ENCODE results near the gene CSAG2.

Gene CSAG2

DNA sequence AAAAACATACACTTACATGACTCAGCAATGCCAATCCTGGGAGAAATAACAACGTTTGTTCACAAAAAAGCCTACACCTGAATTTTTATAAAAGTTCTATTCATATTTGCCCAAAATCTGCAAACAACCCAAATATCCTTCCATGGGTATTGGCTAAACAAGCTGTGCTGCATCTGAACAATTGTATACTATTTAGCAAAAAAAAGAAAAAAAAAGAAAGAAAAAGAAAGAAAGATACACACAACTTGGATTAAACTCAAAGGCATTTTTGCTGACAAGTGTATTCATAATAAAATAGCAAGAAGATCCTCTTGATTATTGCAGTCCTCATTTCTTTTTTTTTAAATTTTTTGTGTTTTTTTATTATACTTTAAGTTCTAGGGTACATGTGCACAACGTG is 34.9 kb downstream of the CSAG2 start:
- in situ Hi-C loops (cut with HindIII; ENCODE audit: low sequenced_read_pairs), result no loop called here
- no peak overlapping the region for H3K4me3 ChIP-seq (ENCODE audit: low read depth, low read length)
- TF ChIP-seq, protein P1, sequence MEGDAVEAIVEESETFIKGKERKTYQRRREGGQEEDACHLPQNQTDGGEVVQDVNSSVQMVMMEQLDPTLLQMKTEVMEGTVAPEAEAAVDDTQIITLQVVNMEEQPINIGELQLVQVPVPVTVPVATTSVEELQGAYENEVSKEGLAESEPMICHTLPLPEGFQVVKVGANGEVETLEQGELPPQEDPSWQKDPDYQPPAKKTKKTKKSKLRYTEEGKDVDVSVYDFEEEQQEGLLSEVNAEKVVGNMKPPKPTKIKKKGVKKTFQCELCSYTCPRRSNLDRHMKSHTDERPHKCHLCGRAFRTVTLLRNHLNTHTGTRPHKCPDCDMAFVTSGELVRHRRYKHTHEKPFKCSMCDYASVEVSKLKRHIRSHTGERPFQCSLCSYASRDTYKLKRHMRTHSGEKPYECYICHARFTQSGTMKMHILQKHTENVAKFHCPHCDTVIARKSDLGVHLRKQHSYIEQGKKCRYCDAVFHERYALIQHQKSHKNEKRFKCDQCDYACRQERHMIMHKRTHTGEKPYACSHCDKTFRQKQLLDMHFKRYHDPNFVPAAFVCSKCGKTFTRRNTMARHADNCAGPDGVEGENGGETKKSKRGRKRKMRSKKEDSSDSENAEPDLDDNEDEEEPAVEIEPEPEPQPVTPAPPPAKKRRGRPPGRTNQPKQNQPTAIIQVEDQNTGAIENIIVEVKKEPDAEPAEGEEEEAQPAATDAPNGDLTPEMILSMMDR (IDR thresholded peaks at IDR 0.05; ENCODE audit: low read depth, low read length, missing control alignments), result no peak
- DNase-seq (ENCODE audit: low read depth), result no peak

DNA sequence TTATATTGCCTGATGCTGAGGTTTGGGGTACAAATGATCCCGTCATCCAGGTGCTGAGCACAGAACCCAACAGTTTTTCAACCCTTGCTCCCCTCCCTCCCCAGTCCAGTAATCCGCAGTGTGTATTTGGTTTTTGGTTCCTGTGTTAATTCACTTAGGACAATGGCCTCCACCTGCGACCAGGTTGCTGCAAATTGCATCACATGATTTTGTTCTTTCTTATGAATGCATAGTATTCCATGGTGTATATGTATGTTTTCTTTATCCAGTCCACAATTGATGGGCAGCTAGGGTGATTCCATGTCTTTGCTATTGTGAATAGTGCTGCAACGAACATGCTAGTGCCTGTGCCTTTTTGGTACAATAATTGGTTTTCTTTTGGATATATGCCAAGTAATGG is 46.0 kb downstream of the CSAG2 start:
- no peak for DNase-seq (ENCODE audit: low read depth)
- TF ChIP-seq, protein P1 (IDR thresholded peaks at IDR 0.05; ENCODE audit: low read depth, low read length, missing control alignments), result no peak
- H3K4me3 ChIP-seq (ENCODE audit: low read depth, low read length), result no peak overlapping the region
- in situ Hi-C loops (cut with HindIII; ENCODE audit: low sequenced_read_pairs), result no loop called here

DNA sequence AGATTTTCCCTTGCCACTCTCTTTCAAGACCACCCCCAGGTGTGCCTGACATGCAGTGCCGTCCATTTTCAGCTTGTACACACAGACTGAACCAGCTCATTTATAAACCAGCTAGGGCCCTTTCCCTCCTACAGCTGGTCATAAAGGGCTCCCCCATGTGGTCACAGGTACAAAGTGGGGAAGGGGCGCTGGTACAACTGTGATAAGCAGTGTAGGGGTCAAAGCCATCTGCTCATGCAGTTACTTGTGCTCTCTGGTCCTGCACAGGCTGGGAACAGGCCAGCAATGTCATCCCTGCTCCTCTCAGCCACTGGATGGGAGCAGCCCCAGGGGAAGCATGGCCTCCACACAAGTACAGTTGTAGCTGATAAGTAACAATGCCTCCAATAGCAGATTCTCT is 50.8 kb downstream of the CSAG2 start:
- TF ChIP-seq, protein P1 (IDR thresholded peaks at IDR 0.05; ENCODE audit: low read depth, low read length, missing control alignments), result no peak
- in situ Hi-C loops (cut with HindIII; ENCODE audit: low sequenced_read_pairs), result no loop called here
- H3K4me3 ChIP-seq (ENCODE audit: low read depth, low read length), result no peak overlapping the region
- no peak for DNase-seq (ENCODE audit: low read depth)

All from astrocyte of the cerebellum (primary cell).